HG03097 (cell line): ENCODE results near the gene FOXO3.

Source experiments
- ATAC-seq: cut with Tn5 transposase; IDR thresholded peaks from one replicate; pipeline ENCODE4 v1.9.1; 2021; ENCODE audit not compliant: unreplicated experiment, low FRiP score

Gene FOXO3

DNA sequence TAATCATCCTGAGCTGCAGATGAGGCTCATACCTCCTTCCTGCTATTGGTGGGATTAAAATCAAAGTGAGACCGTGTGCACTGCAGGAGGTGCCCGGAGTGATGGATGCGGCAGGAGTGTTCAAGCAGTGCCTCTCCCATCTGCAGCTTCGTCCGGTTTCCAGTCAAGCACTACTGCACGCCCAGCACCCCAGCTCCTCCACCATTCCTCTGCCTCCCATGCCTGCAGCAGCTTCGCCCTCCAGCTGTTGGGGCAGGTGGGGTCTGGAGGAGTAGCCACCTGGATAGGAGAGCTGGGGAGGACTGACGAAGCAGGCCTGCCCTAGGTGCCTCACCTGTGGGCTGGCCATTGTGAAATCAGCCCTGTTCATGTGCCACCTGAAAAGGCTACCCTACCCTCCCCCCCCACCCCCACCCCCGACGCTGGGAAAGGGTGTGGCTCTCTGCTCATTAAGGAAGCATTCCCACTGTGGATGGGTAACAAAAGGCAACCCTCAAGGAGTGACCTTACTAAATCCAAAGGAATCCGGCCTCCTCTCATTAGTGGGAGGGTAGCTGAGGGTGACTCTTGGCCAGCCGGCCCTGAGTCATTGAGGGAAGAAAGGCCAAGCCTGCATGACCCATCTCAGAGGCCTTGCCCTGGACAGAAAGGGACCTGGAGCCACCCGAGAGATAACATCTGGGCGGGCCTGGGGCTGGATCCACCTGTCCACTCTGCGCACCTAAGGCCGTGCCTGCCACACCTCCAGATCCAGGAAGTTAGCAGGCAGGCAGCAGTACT is 171.6 kb downstream of the FOXO3 start:
- no peak for ATAC-seq

DNA sequence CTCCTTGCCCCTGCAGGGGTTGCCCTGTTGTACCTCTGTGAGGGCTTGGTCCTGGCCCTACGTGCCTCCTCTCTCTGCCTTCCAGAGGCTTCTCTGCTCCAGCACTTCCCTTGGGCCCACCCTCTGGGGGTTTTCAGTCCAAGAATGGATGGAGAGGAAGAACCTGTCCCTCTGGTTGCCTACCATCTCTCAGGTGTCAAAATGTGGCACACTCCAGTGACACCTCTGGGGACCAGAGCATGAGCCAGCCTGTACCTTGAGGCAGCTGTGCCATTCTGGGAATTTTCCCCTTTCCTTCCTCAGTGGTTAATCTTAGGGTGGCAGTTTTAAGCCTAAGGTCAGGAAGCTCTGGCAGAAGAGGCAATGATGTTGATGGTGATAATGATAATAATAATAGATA is 172.3 kb downstream of the FOXO3 start:
- ATAC-seq: no peak

DNA sequence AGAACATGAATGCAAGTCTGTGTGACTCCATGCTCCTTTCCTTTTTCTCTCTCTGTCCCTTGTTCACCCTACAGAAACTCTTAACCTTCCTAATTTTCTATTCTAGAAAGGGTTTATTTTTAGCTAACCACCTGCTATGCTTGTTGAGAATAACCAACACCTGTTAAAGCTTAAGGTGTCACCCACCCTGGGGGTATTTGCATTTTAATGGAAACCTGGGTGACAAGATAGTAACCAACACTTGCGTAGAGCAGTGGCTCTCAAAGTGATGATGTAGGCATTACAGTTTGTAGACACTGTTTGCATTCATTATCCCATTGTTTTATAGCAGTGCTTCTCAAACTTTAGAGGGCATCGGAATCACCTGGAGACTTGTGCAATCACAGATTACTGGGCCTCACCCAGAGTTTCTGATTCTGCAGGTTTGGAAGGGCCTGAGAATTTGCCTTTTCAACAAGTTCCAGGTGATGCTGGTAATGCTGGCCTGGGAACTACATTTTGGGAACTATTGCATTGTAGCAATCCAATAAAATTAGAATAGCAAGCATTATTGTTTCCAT is 173.1 kb downstream of the FOXO3 start:
- ATAC-seq: no peak
